Upper lobe of right lung (tissue), 1 donor: ENCODE measurements around the gene CANT1. TPM values are rescaled to one million over a fixed set of nuclear protein-coding genes. Genes with fewer than 3 reads are reported as not detected.

Experiments used
- ATAC-seq: fragments of 200-7000 bp; cut with Tn5 transposase; one replicate; pipeline ENCODE4 v1.9.1; 2020; ENCODE audit warnings: mild to moderate bottlenecking, moderate library complexity
- DNase-seq: peaks from one replicate; pipeline ENCODE4 v3.0.0-alpha.2; 2020
- H3K27ac ChIP-seq: fragments of 200-600 bp; one replicate; pipeline ENCODE4 v1.8.0; 2022
- H3K27me3 ChIP-seq: fragments of 200-600 bp; one replicate; pipeline ENCODE4 v1.8.0; 2022; ENCODE audit warnings: mild to moderate bottlenecking
- H3K36me3 ChIP-seq: fragments of 200-600 bp; one replicate; pipeline ENCODE4 v1.8.0; 2022
- H3K4me1 ChIP-seq: fragments of 200-600 bp; one replicate; pipeline ENCODE4 v1.8.0; 2022
- H3K4me3 ChIP-seq: fragments of 200-600 bp; one replicate; pipeline ENCODE4 v1.8.0; 2022; ENCODE audit warnings: mild to moderate bottlenecking
- H3K9me3 ChIP-seq: fragments of 200-600 bp; one replicate; pipeline ENCODE4 v1.8.0; 2022
- intact Hi-C: fragments of 100-400 bp; cut with DNase I; formaldehyde crosslinking; loops from one replicate; pipeline ENCODE4 v1.11.0; 2022
- long read RNA-seq: library from polyadenylated mRNA; unstranded; transcript quantifications from one replicate; pipeline ENCODE4 v2.0.0, GENCODE V29; 2021
- total RNA-seq: library from RNA; stranded (reverse); fragmentation: NEBNext Ultra II Directional; extraction: Animal tissue kit (Norgen Biotek cat#: 25700); gene quantifications from one replicate; pipeline ENCODE4 v1.2.1, GENCODE V29; 2021
- TF ChIP-seq, protein P1 (sequence below): fragments of 200-600 bp; IDR thresholded peaks from one replicate; pipeline ENCODE4 v1.8.0; 2022; ENCODE audit warnings: antibody characterized with exemption
- donor health status: DM: no; HTN: yes; CAD: no; lungs with severe emphysema.

Gene CANT1
- total RNA-seq = 59.6 TPM
- long read RNA-seq, transcript CANT1-201 (4 exons, 3,534 nt) = minor isoform, 8 of 53 reads
- long read RNA-seq, transcript CANT1-202 (5 exons, 3,252 nt) = major isoform, 16 of 53 reads
- long read RNA-seq, partial matches to known transcripts = 17 of 53 reads
- long read RNA-seq, other reads (novel, unspliced or antisense) = 9 of 53 reads

DNA sequence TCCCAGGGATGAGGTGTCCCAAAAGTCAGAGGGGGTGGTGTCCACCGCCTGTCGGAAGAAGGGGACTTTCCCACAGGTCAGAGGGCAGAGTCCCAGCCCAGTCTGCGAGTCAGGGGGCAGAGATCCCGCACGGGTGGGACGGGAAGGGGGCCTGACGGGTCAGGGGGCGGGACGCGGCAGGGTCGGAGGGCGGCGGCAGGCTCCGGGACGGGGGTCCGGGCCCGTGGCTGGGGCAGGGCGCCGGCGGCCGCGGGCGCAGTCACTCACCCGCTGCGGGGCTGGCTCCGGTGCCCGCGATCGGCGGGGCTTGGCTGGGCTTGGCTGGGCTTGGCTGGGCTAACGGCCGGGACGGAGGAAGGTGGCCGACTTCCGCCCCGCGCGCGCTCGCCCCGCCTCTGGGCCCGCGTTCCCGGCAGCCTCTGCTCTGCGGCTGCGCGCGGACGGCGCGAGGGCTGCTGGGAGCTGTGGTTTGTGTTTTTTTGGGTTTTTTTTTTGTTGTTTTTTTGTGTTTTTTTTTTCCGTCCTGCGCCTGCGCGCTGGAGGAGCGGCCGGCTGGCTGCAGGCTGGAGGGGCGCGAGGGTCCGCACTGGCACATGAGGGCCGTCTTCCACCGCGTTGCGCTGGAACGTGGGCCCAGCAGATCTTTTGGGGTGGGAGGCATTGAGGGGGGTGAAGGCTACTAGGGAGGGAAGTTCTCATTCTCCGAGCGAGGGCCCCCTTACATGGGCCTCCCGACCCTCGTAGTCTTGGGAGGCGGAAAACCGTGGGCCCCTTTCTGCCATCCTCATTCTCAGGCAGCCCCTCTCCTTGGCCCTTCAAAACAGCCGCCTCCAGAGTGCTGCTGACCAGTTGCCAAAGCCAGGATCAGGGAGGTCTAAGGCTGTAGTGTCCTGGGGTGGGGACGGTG lies at the start of gene CANT1:
Gene CANT1 (minus strand): TSS at position 368 of the 907 bp plus-strand sequence. CDS start 12,142 bp downstream, outside the sequence.
- H3K4me3 ChIP-seq = peak within 1 kb of the TSS; percentile 74
- no peaks in the 10 kb centered on the region for H3K27me3 ChIP-seq
- no peaks in the 10 kb centered on the region for H3K36me3 ChIP-seq
- no peaks in the 10 kb centered on the region for H3K9me3 ChIP-seq
- intact Hi-C loops = no loop called here
- H3K27ac ChIP-seq = peak within 1 kb of the TSS; percentile 89
- ATAC-seq (peak; percentile 94), DNase-seq (peak; percentile 93)
- H3K4me1 ChIP-seq = peaks cover 44% of the 10 kb centered on the region
- TF ChIP-seq, protein P1, sequence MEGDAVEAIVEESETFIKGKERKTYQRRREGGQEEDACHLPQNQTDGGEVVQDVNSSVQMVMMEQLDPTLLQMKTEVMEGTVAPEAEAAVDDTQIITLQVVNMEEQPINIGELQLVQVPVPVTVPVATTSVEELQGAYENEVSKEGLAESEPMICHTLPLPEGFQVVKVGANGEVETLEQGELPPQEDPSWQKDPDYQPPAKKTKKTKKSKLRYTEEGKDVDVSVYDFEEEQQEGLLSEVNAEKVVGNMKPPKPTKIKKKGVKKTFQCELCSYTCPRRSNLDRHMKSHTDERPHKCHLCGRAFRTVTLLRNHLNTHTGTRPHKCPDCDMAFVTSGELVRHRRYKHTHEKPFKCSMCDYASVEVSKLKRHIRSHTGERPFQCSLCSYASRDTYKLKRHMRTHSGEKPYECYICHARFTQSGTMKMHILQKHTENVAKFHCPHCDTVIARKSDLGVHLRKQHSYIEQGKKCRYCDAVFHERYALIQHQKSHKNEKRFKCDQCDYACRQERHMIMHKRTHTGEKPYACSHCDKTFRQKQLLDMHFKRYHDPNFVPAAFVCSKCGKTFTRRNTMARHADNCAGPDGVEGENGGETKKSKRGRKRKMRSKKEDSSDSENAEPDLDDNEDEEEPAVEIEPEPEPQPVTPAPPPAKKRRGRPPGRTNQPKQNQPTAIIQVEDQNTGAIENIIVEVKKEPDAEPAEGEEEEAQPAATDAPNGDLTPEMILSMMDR = no peak

DNA sequence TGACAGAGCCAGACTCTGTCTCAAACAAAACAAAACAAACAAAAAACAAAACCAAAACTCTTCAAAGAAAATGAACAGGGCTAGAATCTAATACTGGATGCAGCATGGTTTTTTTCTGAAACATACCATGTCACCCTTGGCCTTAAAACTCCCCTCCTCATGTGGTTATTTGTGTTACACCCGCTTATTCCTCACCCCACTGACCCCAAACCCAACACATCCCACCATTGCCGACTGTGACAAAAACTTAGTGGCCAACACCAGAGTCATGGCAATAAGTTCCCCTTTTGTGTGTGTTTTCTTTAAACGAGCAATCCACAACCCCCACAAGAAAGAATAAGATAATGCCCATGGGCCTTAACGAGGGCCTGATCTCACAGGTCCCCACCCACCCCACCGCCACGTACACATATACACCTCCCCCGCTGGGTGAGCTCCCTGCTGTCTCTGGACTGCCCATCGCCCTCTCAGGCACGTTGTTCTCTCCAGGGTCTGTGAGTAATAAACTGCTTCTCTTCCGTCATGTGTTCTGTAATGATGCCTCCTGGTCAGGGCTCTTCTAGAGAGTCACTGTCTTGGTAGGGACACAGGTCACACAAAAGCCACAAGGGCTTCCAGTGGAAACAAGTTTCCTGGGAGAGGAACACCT lies 48.3 kb upstream of the CANT1 start:
- TF ChIP-seq, protein P1 = no peak
- no peak overlapping the region for H3K27ac ChIP-seq
- DNase-seq (peak; percentile 49), ATAC-seq (peak; percentile 30)
- H3K27me3 ChIP-seq = no peaks in the 10 kb centered on the region
- no peaks in the 10 kb centered on the region for H3K36me3 ChIP-seq
- H3K4me3 ChIP-seq = no peak overlapping the region
- intact Hi-C loops = no loop called here
- H3K9me3 ChIP-seq = peaks cover 10% of the 10 kb centered on the region
- H3K4me1 ChIP-seq = peaks cover 10% of the 10 kb centered on the region

DNA sequence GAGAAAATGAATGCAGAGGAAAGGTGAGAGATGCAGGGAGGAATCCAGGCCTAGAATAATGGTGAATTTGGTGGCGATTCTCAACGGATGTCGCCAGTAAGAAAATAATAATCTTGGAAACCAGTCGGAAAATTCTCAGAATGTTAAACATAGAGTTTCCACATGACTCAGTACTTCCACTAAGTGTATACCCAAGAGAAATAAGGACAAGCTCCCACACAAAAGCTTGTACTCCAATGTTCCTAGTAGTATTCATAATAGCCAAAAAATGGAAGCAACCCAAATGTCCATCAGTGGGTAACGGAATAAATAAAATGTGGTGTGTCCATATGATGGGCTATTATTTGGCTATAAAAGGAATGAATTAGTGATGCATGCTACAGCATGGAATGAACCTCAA lies 45.6 kb upstream of the CANT1 start:
- H3K9me3 ChIP-seq = peaks cover 10% of the 10 kb centered on the region
- H3K4me1 ChIP-seq = peaks cover 10% of the 10 kb centered on the region
- DNase-seq (no peak), ATAC-seq (no peak)
- no peak overlapping the region for H3K27ac ChIP-seq
- no peaks in the 10 kb centered on the region for H3K27me3 ChIP-seq
- TF ChIP-seq, protein P1 = no peak
- intact Hi-C loops = no loop called here
- H3K36me3 ChIP-seq = no peaks in the 10 kb centered on the region
- H3K4me3 ChIP-seq = no peak overlapping the region

DNA sequence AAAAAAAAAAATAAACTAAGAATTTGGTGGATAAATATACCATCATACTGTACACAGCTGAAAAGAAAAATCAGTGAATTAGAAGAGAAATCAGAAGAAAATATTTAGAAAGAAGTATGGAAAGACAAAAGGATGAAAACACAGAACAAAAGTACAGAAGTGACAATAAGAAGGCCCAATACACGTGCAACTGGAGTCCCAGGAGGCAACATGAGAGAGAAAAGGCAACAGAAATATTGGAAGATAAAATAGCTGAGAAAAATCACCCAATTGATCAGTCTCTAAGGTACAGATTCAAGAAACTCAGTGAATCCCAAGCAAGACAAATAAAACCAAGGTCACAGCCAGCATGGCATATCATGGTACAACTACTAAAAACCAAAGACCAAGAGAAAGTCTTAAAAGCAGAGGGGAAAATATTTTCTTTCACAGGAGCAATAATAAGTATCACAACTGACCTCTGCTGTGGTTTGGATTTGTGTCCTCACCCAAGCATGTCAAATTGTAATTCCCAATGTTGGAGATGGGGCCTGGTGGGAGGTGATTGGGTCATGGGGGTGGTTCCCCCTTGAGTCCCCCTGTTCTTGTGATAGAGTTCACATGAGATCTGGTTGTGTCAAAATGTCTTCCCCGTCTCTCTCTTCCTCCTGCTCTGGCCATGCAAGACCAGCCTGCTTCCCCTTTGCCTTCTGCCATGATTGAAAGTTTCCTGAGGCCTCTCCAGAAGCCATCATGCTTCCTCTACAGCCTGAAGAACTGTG lies 44.8 kb upstream of the CANT1 start:
- no peak for ATAC-seq
- H3K4me3 ChIP-seq = no peak overlapping the region
- no peaks in the 10 kb centered on the region for H3K36me3 ChIP-seq
- intact Hi-C loops = no loop called here
- peaks cover 10% of the 10 kb centered on the region for H3K9me3 ChIP-seq
- no peak overlapping the region for H3K27ac ChIP-seq
- DNase-seq = no peak
- no peaks in the 10 kb centered on the region for H3K27me3 ChIP-seq
- H3K4me1 ChIP-seq = peaks cover 10% of the 10 kb centered on the region
- TF ChIP-seq, protein P1 = no peak

DNA sequence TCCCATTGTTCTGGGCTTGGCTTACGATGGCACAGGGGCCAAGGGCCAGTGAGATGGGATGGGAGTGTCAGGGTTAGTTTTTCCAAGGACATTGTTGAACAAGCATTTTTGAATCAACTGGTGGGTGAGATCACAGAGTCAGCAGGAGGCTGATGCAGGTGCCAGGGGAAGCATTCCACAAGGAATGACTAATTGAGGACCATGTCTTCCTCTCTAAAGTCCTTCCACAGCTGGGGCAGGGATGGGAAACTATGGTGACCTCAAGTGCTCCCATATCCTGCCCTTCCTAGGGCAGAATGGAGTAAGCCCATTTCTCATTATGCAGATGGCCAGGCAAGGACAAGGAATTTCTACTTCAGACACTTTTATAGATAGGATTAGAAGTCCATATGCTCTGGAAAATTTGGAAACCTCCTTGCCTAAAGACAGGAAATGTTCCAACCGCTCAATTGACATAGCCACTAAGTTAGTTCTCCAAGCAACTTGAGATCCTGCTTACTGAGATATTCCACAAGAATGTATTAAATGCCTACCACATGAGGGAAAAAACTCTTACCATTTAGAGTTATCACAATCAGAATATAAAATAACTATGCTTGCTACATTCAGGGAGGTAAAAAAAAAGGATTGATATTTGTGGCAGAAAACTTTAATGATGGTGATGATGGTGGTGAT lies 43.8 kb upstream of the CANT1 start:
- peak; percentile 10 for DNase-seq
- intact Hi-C loops = no loop called here

More for the DNA sequence above, 43.8 kb upstream of the CANT1 start:
- Histone ChIP-seq H3K27ac (no peak overlapping the region), H3K4me1 (peaks cover 7% of the 10 kb centered on the region), H3K36me3 (no peaks in the 10 kb centered on the region), H3K4me3 (no peak overlapping the region), H3K27me3 (no peaks in the 10 kb centered on the region), H3K9me3 (peaks cover 10% of the 10 kb centered on the region)
- ATAC-seq = no peak
- TF ChIP-seq, protein P1 = no peak
